NCI-H1417 treated with DMSO at 0.1 percent for 48 hours (cell line): ENCODE measurements around the gene ABCB4.

ENCODE experiments used
- DNase-seq: peaks from one replicate; lab custom pipeline; 2025; lab: John Stamatoyannopoulos, UW

Gene ABCB4

DNA sequence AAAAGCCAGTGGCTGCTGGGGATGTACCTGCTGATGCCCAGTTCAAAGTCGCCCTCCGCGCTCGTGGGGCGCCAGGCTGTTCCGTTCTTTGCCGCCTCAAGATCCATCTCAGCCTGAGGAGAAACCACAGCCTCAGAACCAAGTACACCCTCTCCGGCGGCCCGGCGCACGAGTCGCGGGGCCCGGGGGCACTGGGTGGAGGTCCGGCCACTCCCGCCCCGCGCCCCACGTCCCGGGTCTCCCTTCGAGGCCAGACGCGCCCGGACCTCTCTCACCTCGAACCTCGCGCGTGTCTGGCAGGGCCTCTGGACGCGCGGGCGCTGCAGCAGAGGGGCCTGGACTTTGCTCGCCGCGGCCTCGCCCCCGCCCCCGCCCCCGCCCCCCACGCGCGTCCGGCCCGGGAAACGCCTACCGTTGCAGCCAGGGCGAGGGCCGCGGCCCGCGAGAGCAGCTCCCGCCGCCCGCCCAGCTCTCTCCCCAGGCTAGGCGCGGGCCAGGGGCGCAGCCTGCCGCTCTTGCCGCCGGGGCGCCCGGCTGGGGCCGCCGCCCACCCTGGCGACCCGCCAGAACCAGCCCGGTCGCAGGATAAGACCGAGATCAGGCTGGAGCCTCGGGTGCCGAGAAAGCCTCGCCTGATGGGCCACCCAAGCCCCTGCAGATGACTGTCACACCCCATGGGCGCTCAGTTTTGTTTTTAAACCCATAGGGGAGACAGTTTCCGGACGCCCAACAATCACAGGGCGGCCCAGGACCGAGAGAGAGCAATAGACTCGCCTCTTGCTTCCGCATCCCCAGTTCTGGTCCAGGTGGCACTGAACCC lies at the start of gene ABCB4:
Gene ABCB4 (minus strand): TSS at position 322 of the 820 bp plus-strand sequence. CDS start 215 bp downstream, at position 107.
- no peak for DNase-seq

- DNase-seq, result no peak
Observed at GRCh38 chr7:87518735-87519134, 43.3 kb upstream of the ABCB4 start.

GRCh38 chr7:87517891-87518290 lies 42.4 kb upstream of the ABCB4 start:
- no peak for DNase-seq

- no peak for DNase-seq
Observed at GRCh38 chr7:87517136-87517815, 41.8 kb upstream of the ABCB4 start.

DNA sequence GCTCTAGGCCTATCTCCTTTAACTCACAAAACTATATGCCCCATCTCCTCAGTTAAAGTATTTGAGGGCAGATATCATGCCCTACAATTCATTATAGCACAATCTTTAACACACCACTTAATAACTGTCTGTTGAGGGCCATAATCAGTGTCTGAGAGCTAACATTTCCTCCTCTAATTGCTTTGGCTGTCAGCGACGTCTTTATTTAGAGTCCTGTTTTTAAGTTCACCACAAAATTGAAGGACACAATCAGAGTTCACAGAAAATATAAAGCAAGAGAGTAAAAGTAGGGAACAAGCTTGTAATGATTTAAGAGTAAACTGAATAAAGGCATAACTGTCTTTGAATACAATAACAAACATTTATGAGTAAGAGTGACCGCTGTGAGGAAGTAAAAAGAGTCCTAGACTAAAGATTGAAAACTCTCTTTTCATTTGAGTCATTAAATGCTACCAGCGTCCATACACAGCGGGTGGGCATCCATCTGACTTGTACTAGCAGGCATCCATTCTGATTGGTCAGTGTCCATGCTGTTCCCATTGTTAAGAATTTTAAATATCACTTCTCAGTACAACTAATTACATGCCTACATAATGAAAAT lies 38.4 kb upstream of the ABCB4 start:
- DNase-seq, result peak; percentile 36

- no peak for DNase-seq
Observed at GRCh38 chr7:87512906-87513305, 37.4 kb upstream of the ABCB4 start.

DNA sequence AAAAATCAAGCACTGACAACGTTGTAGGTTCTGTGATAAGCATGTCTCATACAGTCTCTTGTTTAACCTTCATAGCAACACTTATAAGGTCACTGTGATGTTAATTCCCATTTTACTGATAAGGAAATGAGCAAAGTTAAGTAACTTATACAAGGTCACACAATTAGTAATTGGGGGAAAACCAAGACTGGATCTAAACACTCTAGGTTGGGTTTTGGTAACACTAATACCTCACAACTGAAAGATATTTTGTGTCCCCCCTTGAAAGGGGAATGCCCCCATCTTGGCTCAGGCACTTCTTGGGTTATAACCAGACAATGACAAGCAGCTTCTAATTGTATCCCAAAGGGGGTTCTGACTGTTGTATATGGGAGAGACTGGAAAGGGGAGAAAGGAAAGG lies 36.0 kb upstream of the ABCB4 start:
- DNase-seq, result no peak

DNA sequence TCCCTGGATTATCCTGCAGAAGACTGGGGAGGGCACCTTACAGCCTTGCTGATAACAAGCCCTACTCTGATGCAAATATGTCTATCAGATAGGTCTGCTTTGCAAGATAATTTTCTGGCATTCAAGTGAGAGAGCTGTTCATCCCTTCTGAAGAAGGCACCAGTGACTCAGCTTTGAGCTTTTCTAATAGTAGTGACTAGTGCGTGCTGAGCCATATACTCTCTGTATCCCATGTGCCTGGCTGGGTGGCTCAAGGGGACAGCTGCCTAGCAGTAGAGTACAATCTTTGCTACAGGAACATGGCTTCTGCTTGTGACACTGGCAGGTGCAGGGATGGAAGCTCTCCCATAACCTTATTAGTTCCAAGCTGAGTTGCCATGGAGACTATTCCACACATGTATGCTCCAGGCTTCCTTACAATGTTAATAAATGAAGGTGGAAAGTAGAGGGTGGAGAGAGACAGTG lies 35.0 kb upstream of the ABCB4 start:
- peak; percentile 74 for DNase-seq

GRCh38 chr7:87507446-87507845 lies 32.0 kb upstream of the ABCB4 start:
- no peak for DNase-seq

GRCh38 chr7:87506246-87507180 lies 31.0 kb upstream of the ABCB4 start:
- peak; percentile 17 for DNase-seq

DNA sequence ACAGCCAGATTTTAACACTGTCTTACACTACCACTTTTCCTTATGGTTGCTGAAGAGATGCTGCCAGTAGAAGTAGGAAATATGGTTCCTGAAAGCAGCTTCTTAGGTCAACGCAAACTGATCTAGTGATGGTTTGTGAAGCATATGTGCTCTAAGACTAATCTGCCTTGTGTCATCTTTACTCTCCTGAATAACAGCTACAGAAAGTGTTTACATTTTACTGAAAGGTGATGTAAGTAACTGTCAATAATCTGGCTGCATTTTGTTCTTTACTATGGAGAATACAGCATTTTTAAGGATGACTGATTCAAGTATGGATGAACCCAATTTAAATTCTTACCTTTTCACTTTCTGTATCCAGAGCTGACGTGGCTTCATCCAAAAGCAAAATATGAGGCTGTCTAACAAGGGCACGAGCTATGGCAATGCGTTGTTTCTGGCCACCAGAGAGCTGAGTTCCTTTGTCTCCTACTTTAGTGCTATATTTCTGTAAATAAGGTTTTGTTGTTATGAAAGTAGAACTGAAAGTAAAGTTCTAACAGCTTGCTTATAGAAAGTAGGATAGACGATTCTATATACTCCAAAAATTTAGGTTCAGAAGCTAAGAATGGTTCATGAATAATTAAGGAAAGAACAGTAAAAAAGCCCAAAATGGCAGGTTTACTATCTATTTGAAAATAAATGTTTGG lies 30.2 kb upstream of the ABCB4 start:
- DNase-seq, result no peak

DNA sequence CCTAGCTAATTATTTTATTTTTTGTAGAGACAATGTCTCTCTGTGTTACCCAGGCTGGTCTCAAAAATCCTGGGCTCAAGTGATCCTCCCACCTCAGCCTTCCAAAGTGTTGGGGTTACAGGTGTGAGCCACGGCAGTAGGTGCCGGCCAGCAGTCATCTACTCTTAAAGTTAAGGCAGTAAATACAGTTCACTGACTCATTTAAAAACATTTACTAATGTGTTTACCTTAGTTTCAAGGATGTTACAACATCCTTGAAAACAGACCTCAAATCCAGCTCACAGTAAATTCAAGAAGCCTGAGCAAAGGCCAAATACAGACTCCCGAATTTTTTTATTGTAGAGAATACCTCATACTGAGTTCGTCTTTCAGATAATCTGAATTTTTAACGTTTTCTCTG lies 29.6 kb upstream of the ABCB4 start:
- no peak for DNase-seq

GRCh38 chr7:87499494-87499893 lies 24.0 kb upstream of the ABCB4 start:
- DNase-seq, result no peak

DNA sequence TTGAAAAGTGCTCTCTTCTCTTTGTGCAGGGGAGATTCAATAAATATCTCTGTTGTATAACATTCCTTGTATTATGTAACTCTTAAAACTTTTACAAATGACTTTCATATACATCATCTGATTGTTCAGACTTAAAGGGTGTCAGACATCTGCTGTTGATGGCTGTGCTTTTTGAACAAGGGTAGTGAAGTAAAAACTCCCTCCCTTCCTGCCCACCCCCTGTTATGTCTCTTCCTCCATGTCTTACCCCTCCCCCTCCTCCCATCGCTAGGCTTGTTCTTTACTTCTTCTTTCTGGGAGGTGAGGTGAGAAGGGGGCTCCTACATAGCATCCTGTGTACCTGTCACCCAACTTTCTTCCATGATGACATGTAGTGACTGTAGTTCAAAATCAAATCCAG lies 23.4 kb upstream of the ABCB4 start:
- no peak for DNase-seq

GRCh38 chr7:87497482-87497881 lies 22.0 kb upstream of the ABCB4 start:
- DNase-seq, result no peak

- no peak for DNase-seq
Observed at GRCh38 chr7:87495366-87495765, 19.9 kb upstream of the ABCB4 start.

GRCh38 chr7:87494454-87494853 lies 19.0 kb upstream of the ABCB4 start:
- DNase-seq, result no peak

- no peak for DNase-seq
Observed at GRCh38 chr7:87483131-87483530, 7.7 kb upstream of the ABCB4 start.

DNA sequence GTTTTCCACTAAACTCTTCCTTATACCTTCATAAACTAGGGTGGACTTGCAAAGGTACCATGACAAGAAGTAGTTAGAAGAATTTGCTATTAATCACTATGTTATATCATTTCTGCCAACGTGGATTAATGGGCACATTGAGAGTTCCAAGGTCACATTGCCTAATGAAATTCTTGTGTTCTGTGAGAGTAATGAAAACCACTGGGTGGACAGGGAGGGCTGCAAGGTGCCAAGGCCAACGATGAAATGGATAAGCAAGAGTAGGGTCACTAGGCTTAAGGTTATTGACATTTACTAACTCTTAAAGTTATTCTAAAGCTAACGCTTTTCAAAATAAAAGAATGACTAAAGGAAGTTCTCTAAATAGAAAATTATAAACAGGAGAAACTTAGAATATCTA lies 6.6 kb upstream of the ABCB4 start:
- no peak for DNase-seq

- DNase-seq, result no peak
Observed at GRCh38 chr7:87480386-87480785, 4.9 kb upstream of the ABCB4 start.

DNA sequence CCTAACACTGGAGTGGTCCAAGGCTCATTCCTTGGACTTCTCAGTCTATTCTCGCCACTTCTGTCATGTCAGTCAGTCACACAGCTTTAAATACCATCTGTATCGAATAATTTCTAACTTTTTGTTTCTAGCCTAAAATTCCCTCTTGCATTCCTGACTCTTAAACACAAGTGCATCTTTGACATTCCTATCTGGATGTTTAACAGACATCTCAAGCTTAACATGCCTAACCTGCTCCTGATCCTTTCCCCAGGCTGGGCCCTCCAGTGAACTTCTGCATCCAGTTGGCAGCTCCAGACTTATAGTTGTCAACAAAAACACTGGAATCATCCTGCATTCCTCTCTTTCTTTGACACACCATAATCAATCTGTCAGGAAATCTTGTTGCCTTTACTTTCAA lies 4.5 kb upstream of the ABCB4 start:
- no peak for DNase-seq
